ENCODE measurements around the gene KIF13A.

- TF ChIP-seq CTBP1 (IDR thresholded peaks at IDR 0.05; ENCODE audit: borderline replicate concordance) (no peak), PREB (CRISPR knock-in tag; IDR thresholded peaks at IDR 0.05) (no peak), ELF4 (CRISPR knock-in tag; IDR thresholded peaks at IDR 0.05) (no peak), CREM (IDR thresholded peaks at IDR 0.05; ENCODE audit: low read depth) (no peak), HMG20B (CRISPR knock-in tag; IDR thresholded peaks at IDR 0.05) (no peak), ZNF785 (CRISPR knock-in tag; IDR thresholded peaks at IDR 0.05) (no peak), CEBPB (tag; IDR thresholded peaks at IDR 0.05) (no peak), POLR2A (conservative IDR thresholded peaks at IDR 0.05) (no peak), CTCF (IDR thresholded peaks at IDR 0.05 in 2 of 3, conservative IDR thresholded peaks at IDR 0.05 in 1 of 3; ENCODE audit: insufficient read depth in 2 of 3, low read depth in 1 of 3, low read length in 3 of 3) (no peak), TAF15 (IDR thresholded peaks at IDR 0.05; ENCODE audit: low read depth, low read length) (no peak), GABPA (tag; conservative IDR thresholded peaks at IDR 0.05; ENCODE audit: low read depth) (no peak)
Observed at GRCh38 chr6:17968876-17969275, 18.6 kb downstream of the KIF13A start.
